ENCODE results near the gene CNTN5. TPM values are rescaled to one million over a fixed set of nuclear protein-coding genes. Genes with fewer than 3 reads are reported as not detected.

The CNTN5 gene
- total and polyA plus RNA-seq, 2 donors (not counting 1 experiment from before 2014, with no cell fraction given) = not detected

DNA sequence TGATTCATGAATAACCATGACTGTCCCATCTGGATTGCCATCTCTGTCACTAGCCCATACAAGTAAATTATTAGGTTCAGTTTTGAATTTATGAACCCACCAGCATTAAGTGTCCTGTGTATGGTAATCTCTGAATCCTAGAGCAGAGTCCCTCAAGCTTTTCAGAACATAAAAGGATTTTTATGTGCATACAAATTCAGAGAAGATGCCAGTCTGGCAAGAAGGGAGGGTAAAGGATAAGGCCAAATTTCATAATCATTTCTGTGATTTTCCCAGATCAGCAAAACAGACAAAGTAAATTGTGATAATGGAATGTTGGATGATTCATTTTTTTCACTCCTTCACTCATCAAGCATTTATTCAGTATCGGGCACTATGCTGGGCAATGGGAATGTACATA lies 1295.2 kb downstream of the CNTN5 start:
- Mint-ChIP-seq H3K4me3 (no peak overlapping the region), H3K4me1 (no peaks in the 10 kb centered on the region), H3K9me3 (ENCODE audit: insufficient read depth) (no peaks in the 10 kb centered on the region), H3K27ac (no peak overlapping the region), H3K27me3 (no peaks in the 10 kb centered on the region)
- Histone ChIP-seq H3K4me3 (ENCODE audit: control extremely low read depth in 1 of 5, extremely low read depth in 1 of 5, insufficient read depth in 1 of 5, low read depth in 2 of 5, low read length in 4 of 5) (no peak overlapping the region), H3K9me3 (ENCODE audit: control extremely low read depth in 1 of 3, control insufficient read depth in 2 of 3, insufficient read depth in 1 of 3, low read length in 2 of 3) (no peaks in the 10 kb centered on the region), H2AFZ (ENCODE audit: insufficient read depth, low read depth, low read length, poor library complexity, severe bottlenecking) (no peak overlapping the region), H3K36me3 (replicated peaks in 1 of 2; ENCODE audit: control extremely low read depth in 1 of 2, control insufficient read depth in 1 of 2, extremely low read depth in 1 of 2, insufficient read depth in 2 of 2, low read length in 1 of 2) (no peaks in the 10 kb centered on the region), H4K20me1 (ENCODE audit: control insufficient read depth, insufficient read depth, low read length, poor library complexity, severe bottlenecking) (no peaks in the 10 kb centered on the region), H3K27me3 (replicated peaks in 1 of 4; ENCODE audit: control extremely low read depth in 1 of 4, control insufficient read depth in 3 of 4, insufficient read depth in 4 of 4, low read length in 3 of 4) (no peaks in the 10 kb centered on the region), H3K27ac (ENCODE audit: low read length in 2 of 2) (no peak overlapping the region), H3K4me1 (ENCODE audit: control insufficient read depth in 2 of 2, insufficient read depth in 2 of 2, low read length in 2 of 2) (no peaks in the 10 kb centered on the region), H3K4me2 (replicated peaks; ENCODE audit: low read depth, low read length, poor library complexity, severe bottlenecking) (no peak overlapping the region), H3K79me2 (ENCODE audit: control insufficient read depth, insufficient read depth, low read length) (no peaks in the 10 kb centered on the region), H3K9ac (ENCODE audit: low read length) (no peak overlapping the region)
- DNase-seq = no peak
- ChIA-PET POLR2A (no interaction called here), CTCF (no interaction called here)
- no CpG with 5 or more reads among the region's 1 CpG for WGBS (ENCODE audit: insufficient coverage)
- ATAC-seq (ENCODE audit: low read depth) = no peak
- intact Hi-C loops (cut with micrococcal nuclease) = no loop called here
- TF ChIP-seq, protein P1, sequence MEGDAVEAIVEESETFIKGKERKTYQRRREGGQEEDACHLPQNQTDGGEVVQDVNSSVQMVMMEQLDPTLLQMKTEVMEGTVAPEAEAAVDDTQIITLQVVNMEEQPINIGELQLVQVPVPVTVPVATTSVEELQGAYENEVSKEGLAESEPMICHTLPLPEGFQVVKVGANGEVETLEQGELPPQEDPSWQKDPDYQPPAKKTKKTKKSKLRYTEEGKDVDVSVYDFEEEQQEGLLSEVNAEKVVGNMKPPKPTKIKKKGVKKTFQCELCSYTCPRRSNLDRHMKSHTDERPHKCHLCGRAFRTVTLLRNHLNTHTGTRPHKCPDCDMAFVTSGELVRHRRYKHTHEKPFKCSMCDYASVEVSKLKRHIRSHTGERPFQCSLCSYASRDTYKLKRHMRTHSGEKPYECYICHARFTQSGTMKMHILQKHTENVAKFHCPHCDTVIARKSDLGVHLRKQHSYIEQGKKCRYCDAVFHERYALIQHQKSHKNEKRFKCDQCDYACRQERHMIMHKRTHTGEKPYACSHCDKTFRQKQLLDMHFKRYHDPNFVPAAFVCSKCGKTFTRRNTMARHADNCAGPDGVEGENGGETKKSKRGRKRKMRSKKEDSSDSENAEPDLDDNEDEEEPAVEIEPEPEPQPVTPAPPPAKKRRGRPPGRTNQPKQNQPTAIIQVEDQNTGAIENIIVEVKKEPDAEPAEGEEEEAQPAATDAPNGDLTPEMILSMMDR (IDR thresholded peaks at IDR 0.05) = no peak
- TF ChIP-seq EZH2 (IDR thresholded peaks at IDR 0.05; ENCODE audit: borderline replicate concordance, insufficient read depth, low read depth, low read length, poor library complexity, severe bottlenecking) = no peak

DNA sequence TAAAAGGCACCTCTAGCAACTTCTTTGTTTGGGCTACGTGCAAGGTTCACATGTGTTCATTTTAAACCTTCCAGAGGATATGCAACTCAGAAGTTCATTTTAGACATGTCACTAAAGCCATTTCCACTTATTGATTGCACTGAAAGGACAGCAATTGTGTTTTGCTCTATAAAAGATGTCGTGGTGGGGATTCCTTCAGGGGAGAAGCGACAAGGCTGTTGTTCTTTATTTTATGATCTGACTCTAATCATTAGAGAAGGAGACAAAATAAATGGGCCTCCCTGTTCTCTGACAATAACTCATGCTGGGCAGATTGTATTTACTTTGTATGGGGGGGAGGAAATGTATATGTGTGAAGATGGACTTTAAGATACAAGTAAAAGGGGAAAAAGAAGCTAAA lies 1296.2 kb downstream of the CNTN5 start:
- Histone ChIP-seq H3K36me3 (replicated peaks in 1 of 2; ENCODE audit: control extremely low read depth in 1 of 2, control insufficient read depth in 1 of 2, extremely low read depth in 1 of 2, insufficient read depth in 2 of 2, low read length in 1 of 2) (no peaks in the 10 kb centered on the region), H2AFZ (ENCODE audit: insufficient read depth, low read depth, low read length, poor library complexity, severe bottlenecking) (no peak overlapping the region), H3K27ac (ENCODE audit: low read length in 2 of 2) (no peak overlapping the region), H3K4me1 (ENCODE audit: control insufficient read depth in 2 of 2, insufficient read depth in 2 of 2, low read length in 2 of 2) (no peaks in the 10 kb centered on the region), H3K9ac (ENCODE audit: low read length) (no peak overlapping the region), H3K9me3 (ENCODE audit: control extremely low read depth in 1 of 3, control insufficient read depth in 2 of 3, insufficient read depth in 1 of 3, low read length in 2 of 3) (no peaks in the 10 kb centered on the region), H3K4me3 (ENCODE audit: control extremely low read depth in 1 of 5, extremely low read depth in 1 of 5, insufficient read depth in 1 of 5, low read depth in 2 of 5, low read length in 4 of 5) (no peak overlapping the region), H3K4me2 (replicated peaks; ENCODE audit: low read depth, low read length, poor library complexity, severe bottlenecking) (no peak overlapping the region), H3K27me3 (replicated peaks in 1 of 4; ENCODE audit: control extremely low read depth in 1 of 4, control insufficient read depth in 3 of 4, insufficient read depth in 4 of 4, low read length in 3 of 4) (no peaks in the 10 kb centered on the region), H3K79me2 (ENCODE audit: control insufficient read depth, insufficient read depth, low read length) (no peaks in the 10 kb centered on the region), H4K20me1 (ENCODE audit: control insufficient read depth, insufficient read depth, low read length, poor library complexity, severe bottlenecking) (no peaks in the 10 kb centered on the region)
- TF ChIP-seq, protein P1 (IDR thresholded peaks at IDR 0.05) = no peak
- no peak for TF ChIP-seq EZH2 (IDR thresholded peaks at IDR 0.05; ENCODE audit: borderline replicate concordance, insufficient read depth, low read depth, low read length, poor library complexity, severe bottlenecking)
- intact Hi-C loops (cut with micrococcal nuclease) = no loop called here
- Mint-ChIP-seq H3K4me1 (no peaks in the 10 kb centered on the region), H3K27ac (no peak overlapping the region), H3K27me3 (no peaks in the 10 kb centered on the region), H3K4me3 (no peak overlapping the region), H3K9me3 (ENCODE audit: insufficient read depth) (no peaks in the 10 kb centered on the region)
- WGBS (ENCODE audit: insufficient coverage) = no CpG with 5 or more reads among the region's 3 CpGs
- CTCF ChIA-PET = no interaction called here
- ATAC-seq (ENCODE audit: low read depth) = no peak
- no peak for DNase-seq
- POLR2A ChIA-PET = no interaction called here

Measured in B cell (primary cell).